CD4-positive, alpha-beta T cell treated with Interleukin-12 subunit alpha and Interleukin-12 subunit beta, for 1 hour (primary cell): Measurements from ENCODE around the gene TMEM178B.

Source experiments
- DNase-seq: peaks from one replicate; pipeline ENCODE4 v3.0.0-alpha.2; 2020

The TMEM178B gene

DNA sequence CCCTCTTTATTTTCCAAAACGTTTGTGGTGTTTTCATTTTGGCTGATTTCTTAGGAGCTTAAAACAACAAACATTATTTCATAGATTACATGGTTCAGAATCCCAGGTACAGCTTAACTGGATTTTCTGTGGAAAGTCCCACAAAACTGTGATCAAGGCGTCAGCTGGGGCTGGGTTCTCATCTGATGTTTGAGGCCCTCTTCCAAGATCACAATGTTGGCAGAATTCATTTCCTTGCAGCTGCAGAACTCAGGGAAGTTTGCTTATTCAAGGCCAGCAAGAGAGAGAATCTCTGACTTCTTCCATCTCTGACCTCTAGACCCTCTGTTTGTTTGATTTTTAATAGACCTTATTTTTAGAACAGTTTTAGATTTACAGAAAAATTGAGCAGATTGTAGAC is 368.9 kb downstream of the TMEM178B start:
- no peak for DNase-seq

DNA sequence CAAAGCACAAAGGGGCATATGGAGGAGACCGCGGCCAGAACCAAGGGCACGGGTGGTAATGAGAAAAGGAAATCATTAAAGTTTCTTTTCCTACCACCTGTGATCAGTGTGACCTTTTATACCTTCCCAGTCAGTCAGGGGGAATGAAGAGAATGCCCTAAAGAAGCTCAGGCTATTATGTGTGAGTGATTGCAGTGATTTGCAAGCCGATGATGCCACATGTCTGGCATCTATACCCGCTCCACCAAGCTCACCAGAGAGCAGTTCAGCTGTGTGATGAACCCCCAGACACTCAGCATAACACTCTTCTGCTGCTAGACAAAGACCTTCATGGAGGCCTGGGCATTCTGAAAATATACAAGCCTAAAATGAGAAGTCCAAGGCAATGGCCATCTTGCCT is 371.1 kb downstream of the TMEM178B start:
- no peak for DNase-seq

DNA sequence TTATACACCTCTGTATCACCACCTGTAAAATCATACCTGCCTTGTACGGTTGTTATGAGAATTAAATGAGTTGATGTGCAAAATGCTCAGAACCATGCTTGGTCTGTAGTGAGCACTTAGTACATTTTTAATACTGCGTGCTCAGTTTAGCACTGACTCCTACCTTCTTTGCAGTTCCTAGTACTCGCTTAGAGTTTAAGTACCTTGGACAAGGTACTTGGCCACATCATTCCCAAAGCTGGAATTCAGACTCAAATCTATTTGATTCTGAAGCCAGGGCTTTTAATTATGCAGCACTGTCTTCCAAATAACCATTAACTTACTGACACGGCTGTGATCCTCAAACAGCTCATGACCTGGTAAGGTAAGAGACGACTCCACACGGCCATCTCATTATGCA is 377.4 kb downstream of the TMEM178B start:
- DNase-seq = no peak

DNA sequence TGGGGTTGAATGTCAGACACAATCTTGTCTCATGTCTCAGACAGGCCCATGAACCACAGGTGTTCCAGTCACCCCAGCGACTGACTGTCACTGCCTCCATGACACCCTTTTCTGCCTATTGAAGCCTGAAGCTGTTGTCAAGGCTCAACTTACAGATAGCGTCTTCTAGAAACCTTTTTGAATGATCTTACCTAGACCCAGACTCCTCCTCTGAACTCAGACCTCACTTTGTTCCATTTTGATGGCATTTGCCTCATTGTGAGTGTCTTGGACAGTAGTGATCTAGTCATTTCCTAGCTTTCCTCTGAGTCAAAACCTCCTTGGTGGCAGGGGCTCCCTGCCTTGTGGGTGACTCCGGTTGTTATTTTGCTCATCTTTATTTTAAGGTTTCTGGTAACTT is 379.0 kb downstream of the TMEM178B start:
- DNase-seq = no peak

DNA sequence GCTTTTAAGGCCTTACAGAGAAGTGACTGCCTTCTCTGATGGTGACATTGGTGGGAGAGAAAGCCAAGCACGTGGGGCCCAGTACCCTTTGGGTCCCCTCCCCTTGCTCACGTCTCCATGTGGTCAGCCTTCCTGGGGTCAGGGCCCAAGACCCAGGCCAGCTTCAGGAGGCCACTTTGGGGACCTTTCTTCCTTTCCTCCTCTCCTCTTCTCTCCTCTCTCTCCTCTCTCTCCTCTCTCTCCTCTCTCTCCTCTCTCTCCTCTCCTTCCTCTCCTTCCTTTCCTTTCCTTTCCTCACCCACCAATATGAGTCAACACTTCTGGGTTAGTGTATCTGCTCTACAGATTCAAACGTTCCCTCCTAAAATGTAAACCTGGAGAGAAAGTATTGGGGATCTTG is 380.5 kb downstream of the TMEM178B start:
- no peak for DNase-seq

DNA sequence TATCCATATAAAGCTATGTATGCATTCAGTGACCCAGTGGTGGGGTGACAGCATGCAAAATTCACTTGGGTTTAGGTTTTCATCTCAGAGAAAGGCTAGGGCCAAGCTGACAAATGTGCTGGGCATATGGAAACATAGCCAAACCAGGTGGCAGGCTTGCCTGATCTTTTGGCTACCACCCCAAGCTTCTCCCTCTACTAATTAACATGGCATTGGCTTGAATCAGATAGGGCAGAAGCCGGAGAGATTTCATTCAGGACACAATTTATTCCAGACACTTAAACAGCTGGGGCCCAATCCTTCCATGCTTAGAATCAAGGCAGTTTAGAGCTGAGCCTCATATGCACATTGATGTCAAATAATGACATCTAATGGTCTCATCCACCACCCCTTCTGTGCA is 381.9 kb downstream of the TMEM178B start:
- DNase-seq = no peak

DNA sequence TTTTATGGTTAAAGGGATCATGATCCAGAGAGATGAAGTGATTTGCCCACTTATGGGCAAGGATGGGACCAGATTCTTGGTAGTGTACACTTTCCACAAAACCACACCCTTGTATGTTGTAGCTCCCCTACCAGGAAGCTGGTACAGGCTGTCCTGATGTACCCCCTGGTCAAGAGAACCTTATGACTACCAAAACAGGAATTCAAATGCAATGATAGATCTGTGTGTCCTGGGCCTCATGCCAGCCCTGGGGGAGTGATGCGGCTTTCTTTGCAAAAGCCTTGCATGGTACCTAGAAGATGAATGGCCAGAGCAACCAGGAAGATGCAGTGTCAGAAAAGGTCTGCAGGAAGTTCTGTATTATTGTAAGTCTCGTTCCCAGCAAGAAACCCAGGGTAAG is 382.4 kb downstream of the TMEM178B start:
- DNase-seq = no peak

DNA sequence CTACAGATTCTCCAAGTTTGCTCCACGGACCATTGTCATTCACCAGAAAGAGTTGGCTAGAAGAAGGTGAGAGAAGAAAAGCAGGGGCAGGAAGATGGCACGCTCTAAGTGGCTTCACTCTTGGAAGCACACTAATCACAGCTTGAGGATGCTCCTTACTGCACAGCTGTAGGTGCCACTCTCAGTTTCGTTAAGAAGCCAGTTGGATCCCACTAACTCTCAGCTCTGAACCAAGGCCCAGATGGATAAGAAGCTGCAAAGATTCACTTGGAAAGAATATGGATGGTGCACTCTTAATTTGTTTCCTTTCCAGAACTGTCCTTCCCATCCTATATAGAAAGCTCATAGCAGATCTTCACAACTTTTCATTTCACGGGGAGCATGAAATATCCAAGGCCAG is 382.8 kb downstream of the TMEM178B start:
- no peak for DNase-seq

DNA sequence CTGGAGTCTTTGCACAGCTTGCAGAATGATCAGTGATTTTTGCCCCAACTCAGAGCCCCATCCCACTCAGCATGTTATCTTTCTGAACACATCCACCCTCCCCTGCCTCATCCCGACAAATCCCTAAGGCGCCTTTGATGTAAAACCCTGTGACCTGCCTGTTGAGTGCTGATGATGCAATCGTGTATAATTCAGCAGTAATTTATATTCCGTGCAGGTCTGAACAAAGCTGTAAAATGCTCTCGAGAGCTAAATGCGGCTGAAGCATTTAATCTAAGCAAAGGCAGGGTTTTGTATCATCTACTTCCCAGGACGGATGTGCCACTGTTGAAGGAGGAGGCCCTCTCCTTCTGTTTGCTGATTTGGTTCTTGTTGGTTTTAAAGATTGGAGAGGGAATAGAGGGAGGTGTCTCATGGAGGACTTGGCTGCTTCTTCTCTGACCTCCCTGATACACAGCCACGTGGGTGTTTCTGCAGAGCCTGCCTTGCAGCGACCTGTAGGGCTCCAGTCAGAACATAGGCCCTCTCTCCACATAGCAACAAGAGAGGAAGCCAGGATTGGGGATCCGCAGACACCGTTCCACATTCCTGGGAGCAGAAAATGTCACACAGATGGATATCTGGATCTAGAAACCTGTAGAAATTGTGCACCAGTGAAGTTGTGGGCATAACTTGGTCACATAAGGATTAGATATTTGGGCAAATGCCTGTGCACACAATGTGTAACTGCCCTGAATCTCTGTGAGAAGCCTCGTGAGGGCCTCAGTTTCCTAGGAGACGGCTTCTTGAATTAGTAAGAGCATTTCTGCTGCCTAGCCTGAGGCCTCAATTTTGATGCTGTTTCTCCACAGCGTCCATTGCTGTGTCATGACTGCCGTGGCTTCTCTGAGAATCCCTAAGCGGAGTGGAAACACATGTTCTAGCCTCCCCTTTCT is 387.2 kb downstream of the TMEM178B start:
- DNase-seq = no peak

DNA sequence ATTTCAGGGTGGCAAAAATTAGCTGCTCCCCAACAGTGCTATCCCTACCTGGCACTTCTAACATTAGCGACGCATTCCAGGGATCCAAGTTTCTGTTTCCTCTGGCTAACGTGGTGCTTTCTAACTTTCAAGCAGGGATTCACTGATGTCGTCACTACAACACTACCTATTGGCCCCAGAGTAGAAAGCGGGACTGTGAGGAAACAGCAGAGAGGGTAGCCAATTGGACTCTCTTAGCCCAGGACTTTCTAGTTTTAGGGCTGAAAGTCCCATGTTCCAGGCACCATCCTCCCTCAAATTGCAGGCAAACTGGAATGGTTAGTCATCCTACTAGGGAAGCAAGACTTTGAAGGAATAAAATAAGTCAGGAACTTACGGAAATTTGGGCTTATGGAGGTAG is 388.1 kb downstream of the TMEM178B start:
- DNase-seq = no peak

DNA sequence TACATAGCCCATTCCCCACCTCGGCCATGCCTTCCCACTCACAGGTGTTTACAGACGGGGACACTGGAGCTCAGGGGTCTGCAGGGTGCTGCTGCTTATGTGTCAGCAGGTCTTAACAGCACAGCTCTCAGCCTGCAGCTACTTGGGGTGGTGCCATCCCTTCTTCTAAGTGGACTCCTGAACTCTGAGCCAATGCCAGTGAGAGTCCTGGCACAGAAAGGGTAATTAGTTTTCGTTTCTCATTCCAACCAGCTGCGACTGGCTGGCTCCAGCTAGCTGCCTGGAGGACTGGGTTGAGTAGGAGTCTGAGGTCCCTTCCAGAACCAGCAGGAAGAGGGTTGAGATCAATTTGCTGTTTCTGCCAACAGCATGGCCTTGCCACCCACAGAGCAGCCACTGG is 389.1 kb downstream of the TMEM178B start:
- DNase-seq = no peak

DNA sequence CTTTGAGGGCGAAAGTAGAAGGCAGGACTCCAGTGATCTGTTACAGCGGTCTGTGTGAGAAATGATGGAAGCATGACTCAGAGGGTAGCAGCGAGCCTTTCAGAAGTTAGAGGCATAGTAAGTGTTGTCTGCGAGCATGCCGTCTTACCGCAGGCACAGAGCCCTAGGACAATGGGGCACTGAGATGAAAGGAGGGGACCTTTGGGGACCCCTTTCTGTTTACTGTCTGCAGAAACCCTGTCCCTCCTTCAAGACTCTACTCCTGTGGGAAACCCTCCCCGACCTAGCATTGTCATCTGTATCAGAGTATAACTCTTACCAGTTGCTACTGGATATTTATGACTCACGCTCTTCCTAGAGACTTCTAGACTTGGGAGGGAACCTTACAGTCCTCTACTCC is 390.1 kb downstream of the TMEM178B start:
- DNase-seq = no peak

DNA sequence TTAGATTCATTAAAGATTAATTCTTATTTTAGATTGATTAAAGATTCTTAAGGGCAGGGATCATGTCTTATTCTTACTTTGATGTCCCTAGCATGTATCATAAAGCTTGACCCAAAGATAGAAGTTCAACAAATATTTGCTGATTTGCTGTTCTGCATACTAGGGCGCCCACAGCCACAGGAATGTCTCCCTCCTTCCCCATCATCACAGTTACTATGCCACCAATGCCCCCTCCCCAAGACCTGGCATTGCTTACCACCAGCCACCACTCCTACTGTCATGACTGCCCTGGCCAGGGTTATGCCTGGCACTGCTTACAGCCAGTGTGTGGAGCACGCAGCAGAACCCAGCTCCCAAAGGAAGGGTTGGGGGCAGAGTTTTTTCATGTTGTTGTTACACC is 390.7 kb downstream of the TMEM178B start:
- DNase-seq = no peak

DNA sequence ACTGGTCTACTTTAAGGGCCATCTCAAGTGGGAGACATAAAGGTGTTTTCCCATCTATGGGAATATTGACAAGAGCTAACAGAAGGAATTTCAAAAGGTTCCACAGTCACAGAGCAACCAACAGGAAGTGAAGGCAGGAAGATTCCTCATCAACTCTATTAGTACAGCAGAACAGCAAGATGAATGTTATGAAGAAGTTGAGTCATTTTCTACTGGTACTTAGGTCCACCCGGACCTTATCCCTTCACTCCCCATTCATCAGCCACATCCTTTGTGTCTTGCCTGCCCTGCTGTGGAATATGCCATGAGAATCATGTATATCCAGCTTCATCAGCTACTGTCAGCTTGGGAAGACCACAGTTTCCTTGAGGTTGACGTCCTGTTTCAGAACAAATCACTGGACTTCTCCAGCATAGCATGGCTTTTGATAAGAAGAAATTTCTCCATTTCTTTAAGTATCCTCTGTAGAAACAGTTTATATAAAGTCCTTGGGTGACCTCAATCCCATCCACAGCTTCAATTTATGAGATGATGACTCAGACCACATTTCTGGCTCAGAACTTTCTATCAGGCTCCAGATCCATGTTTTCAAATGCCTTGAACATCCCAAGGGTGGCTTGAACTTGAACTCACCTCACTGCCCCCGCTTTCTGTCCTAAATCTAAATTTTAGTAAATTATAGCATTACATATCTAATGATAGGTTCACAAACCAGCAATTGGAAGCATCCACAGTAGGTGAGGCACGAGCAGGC is 392.5 kb downstream of the TMEM178B start:
- DNase-seq = no peak

DNA sequence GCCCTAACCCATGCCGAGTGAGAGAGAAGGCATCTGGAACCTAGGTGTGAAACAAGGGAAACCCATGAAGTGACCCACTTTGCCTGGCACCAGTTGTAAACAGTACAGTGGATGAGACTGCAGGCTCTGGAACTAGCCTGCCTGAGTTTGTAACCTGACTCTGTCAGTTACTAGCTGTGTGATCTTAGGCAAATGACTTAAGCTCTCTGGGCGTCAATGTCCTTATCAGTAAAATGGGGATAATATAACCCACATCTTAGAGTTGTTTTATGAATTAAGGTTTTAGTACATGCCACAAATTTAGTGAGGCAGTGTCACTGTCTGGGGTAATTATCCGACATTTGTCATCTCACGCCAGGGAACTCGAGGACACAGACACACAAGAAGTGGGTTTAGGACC is 394.5 kb downstream of the TMEM178B start:
- no peak for DNase-seq

DNA sequence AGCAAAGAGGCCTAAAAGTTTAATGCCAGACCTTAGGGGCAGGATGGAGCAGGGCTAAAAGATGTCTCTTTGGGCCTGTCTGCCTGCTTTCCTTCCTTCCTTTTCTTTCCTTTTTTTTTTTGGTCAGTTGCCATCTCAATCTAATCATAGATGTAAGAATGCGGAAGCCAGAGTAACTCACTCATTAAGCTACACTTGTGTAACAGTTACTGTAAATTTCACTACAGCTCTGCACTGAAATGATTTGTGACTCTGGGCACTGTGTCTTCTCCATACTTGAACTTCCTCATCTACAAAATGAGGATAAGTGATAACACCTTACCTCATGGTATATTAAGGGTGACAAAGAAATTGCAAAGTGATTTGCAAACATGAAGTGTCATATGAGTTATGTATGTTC is 401.8 kb downstream of the TMEM178B start:
- no peak for DNase-seq

DNA sequence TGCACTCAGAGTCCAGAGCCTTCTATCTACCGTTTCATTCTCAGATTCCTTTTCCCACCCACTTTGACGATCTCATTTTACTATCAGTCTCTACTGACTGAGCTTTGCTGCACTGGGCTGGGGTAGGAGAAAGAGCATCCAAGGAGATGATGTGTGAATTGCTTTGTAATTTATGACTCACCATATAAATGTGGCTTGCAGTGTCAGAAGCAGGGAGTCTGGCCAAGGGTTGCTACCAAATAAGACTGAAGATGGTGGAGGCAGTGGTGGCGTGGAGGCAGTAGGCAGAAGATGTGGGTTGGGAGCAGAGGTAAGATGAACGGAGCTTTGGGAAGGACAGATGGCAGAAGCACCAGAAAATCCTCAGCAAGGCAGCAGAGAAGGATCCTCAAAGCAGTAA is 404.0 kb downstream of the TMEM178B start:
- no peak for DNase-seq

DNA sequence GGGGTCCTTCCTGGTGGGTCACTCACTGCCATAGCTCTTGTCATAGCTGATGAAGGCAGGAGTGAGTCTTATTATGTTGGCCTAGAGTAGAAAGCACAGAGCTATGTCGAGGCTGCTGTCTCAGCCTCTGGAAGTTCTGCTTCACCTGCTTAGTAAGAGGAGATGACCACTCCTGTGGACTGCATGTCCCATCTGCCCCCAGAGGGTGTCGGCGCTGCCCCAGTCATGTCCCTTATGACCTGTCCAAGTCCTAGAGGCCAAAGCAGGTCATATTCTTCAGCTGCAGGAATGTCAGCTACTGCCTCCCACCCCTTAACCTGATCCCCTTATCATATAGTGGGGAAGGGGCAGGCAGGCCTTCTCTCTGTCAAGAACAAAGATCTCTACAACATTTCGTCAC is 405.0 kb downstream of the TMEM178B start:
- no peak for DNase-seq

DNA sequence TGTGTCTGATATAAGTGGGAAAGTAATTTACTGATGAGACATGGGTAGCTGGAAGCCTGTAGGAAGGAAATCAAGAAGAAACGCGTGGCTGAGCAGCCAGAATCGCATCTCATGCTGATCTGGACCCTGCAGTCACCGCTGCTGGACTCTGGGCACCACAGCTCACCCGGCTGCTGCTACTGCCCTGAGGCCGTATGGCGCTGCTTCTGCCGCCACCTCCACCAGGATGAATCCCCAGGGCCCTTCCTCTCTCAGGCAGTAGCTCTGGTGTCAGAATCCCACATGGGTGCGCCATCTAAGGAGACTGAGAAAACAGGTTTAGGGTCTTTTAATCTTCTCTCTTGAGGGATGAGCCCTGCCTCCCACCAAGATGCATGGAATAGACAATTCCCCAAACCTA is 407.1 kb downstream of the TMEM178B start:
- no peak for DNase-seq

DNA sequence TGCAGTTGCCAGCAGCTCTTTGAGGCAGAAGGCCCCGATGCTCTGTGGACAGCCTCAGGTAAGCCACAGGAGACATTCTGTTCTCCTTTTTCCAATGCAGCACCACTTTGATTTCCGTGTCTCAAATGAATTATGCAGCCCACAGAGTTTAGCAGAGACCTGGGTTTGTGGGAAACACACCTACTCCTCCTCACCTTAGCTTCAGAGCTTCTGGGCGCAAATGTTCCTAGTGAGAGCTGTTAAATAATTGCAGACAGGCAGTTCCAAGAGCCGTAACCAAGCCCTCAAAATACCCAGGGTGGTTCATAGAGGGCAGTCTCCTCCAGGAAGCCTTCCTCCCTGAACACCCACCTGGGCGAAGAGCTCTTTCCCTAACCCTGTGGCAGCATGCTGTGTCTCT is 408.1 kb downstream of the TMEM178B start:
- no peak for DNase-seq

DNA sequence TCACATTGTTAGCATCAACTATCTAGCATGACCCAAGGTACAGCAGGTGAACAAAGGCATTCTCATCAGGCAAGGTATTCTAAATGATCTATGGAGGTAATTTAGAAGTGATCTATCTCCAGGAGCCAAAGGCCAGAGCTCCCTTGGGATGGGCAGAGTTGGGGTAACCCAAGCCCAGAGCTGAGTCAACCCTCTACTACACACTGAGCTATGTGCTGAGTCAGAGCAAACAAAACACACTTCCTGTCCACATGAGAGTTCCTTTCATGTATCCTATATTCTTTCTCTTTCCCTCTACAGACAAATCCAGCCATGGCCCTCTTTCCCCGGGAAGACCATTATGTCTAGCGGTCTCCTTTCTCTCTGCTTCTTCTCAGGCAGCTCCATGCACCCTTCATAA is 409.2 kb downstream of the TMEM178B start:
- no peak for DNase-seq

DNA sequence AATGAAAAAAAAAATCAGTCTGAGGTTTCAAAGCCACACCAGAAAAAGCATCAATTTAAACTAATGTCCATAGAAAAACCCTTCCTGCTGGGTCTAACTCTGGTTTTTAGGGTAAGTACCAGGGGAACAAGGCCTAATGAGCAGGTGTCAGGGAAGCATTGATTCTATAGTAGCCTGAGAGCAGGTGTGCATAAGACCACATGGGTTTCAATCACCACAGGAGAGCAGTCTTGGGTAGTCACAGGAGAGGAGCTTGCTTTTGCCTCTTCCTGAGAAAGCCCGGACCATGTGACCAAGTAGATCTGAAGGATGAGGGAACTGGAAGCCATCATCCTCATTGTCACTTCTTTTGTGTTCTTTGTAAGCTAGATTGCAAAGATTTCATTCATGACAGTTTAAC is 411.0 kb downstream of the TMEM178B start:
- no peak for DNase-seq

DNA sequence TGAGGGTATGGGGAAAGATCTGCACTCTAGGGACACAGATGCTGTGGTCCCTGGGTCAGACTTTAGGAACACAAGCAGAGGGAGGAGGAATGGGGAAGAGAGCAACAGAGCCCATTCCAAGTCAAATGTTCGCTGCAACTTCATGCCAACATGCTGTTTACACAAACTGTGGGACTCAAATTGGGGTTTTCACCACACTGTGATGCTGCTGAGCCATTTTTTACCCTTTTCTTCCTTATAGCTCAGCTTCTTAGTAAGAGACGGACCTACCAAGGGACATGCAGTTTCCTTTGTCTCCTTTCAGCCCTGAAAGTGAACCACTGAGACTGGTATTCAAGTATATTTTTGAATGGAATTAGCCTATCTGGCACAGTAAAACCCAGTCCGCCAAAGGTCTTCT is 413.1 kb downstream of the TMEM178B start:
- DNase-seq = no peak

DNA sequence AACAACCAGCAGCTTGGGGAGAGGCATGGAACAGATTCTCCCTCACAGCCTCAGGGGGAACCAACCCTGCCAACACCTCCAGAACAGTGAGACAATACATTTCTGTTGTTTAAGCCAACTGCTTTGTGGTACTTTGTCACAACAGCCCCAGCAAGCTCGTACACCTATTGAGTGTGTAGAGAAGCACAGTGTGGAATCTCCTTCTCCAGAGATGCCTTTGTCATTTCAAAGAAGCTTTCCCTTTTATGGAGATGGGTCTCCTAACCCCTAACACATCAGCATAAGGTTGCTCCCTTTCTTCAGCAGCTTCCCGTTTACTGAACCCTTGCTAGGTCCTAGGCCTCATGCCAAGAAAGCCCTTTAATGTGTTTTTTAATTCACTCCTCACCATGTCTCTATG is 416.6 kb downstream of the TMEM178B start:
- no peak for DNase-seq
